Vagina (tissue), 2 donors: Measurements from ENCODE around the gene SEMA4G.

ENCODE experiments used
- POLR2A ChIP-seq, 2 donors: fragments of 450-650 bp; IDR thresholded peaks; one replicate each; pipeline ENCODE4 v1.6.1; 2017; ENCODE audit warnings: antibody characterized with exemption in 2 of 2, mild to moderate bottlenecking in 2 of 2, moderate library complexity in 2 of 2
- POLR2AphosphoS5 ChIP-seq, 2 donors: sonication (generic); formaldehyde crosslinking; IDR thresholded peaks; one replicate each; pipeline ENCODE4 v1.9.0; 2017; ENCODE audit warnings: antibody characterized with exemption in 2 of 2, mild to moderate bottlenecking in 2 of 2, low read depth in 1 of 2; ENCODE audit not compliant: insufficient read depth in 1 of 2
- TF ChIP-seq, protein P1 (sequence below), 3 experiments: fragments of 450-650 bp in 2 of 3; fragments of 200-600 bp in 1 of 3; sonication (generic) in 1 of 3; IDR thresholded peaks; one replicate each; pipeline ENCODE4 v1.5.1; 2017 to 2019; ENCODE audit warnings: antibody characterized with exemption in 3 of 3, mild to moderate bottlenecking in 2 of 3, moderate library complexity in 2 of 3

DNA sequence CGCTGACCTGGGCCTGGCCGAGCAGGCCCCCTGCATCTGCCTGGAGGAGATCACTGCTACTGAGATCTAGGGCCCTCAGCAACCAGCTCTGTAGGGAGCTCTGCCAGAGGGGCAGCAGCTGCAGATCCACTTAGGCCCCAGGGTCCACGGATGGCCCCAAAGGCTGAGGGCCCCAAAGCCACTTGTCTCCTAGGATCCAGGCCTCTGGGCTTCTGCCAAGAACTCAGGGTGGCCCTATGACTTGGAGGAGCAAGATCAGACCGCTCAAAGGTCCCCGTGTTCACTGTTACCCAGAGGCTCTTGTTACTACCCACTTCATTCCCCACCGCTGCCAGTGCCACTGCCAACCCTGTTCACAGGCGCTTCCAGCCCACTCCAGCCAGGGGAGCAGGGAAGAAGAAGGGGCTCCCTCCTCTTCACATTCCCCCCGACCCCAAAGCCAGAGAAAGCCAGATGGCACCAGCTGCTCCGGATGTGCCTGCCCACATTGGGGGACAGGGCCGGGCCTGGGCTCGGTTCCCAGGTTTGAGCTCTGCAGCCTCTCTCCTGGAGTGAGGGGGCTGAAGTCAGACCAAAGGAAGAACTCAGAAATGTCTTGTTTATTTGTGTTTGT lies 37.9 kb downstream of the SEMA4G start:
- TF ChIP-seq, protein P1, sequence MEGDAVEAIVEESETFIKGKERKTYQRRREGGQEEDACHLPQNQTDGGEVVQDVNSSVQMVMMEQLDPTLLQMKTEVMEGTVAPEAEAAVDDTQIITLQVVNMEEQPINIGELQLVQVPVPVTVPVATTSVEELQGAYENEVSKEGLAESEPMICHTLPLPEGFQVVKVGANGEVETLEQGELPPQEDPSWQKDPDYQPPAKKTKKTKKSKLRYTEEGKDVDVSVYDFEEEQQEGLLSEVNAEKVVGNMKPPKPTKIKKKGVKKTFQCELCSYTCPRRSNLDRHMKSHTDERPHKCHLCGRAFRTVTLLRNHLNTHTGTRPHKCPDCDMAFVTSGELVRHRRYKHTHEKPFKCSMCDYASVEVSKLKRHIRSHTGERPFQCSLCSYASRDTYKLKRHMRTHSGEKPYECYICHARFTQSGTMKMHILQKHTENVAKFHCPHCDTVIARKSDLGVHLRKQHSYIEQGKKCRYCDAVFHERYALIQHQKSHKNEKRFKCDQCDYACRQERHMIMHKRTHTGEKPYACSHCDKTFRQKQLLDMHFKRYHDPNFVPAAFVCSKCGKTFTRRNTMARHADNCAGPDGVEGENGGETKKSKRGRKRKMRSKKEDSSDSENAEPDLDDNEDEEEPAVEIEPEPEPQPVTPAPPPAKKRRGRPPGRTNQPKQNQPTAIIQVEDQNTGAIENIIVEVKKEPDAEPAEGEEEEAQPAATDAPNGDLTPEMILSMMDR (IDR thresholded peaks at IDR 0.05), result no peak
- no peak for TF ChIP-seq POLR2A (IDR thresholded peaks at IDR 0.05)
- peak in 1 of 2 donors; percentile 28 for TF ChIP-seq POLR2AphosphoS5 (IDR thresholded peaks at IDR 0.05; ENCODE audit: insufficient read depth in 1 of 2, low read depth in 1 of 2)
